ENCODE measurements around the gene NECAP2.

The NECAP2 gene

DNA sequence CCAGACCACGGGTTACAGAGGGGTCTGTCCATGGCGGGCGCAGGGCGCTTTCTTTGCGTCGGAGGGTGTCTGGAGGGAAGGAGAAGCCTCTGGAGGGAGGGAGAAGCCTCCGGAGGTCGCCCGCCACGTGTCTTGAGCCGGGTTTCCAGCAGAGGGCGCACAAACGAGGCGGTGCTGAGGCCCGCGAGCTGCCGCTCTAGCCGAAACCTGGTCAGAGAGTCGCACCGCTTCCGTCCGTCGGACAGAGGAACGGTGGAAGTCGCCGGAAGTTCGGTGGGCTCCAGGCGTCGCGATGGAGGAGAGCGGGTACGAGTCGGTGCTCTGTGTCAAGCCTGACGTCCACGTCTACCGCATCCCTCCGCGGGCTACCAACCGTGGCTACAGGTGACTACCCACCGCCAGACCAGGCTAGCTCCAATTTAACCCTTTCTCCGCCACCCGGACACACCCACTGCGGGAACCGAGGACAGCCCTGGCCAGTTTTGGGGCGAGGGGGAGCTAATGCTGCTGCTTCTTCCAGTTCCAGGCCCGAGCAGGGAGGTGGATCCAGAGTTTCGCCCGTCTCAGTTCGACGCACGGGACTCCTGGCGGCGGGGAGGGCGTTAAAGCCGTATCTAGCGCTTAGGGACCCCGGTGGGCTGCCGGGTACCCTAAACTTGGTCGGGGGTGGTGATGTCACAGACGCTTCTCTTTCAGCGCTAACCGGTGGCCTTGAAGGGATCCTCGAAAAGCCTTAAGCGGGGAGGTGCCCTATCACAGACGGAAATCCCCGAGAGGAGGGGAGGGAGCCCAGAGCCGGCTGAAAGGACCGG is at the start of gene NECAP2:
TSS of gene NECAP2 (plus strand) at position 255 of the 812 bp plus-strand sequence. CDS start at position 293, 38 bp downstream.
- FAIRE-seq, result no peak

GRCh38 chr1:16391411-16391810 is 49.1 kb upstream of the NECAP2 start:
- no peak for FAIRE-seq

GRCh38 chr1:16392740-16393569 is 47.6 kb upstream of the NECAP2 start:
- no peak for FAIRE-seq

DNA sequence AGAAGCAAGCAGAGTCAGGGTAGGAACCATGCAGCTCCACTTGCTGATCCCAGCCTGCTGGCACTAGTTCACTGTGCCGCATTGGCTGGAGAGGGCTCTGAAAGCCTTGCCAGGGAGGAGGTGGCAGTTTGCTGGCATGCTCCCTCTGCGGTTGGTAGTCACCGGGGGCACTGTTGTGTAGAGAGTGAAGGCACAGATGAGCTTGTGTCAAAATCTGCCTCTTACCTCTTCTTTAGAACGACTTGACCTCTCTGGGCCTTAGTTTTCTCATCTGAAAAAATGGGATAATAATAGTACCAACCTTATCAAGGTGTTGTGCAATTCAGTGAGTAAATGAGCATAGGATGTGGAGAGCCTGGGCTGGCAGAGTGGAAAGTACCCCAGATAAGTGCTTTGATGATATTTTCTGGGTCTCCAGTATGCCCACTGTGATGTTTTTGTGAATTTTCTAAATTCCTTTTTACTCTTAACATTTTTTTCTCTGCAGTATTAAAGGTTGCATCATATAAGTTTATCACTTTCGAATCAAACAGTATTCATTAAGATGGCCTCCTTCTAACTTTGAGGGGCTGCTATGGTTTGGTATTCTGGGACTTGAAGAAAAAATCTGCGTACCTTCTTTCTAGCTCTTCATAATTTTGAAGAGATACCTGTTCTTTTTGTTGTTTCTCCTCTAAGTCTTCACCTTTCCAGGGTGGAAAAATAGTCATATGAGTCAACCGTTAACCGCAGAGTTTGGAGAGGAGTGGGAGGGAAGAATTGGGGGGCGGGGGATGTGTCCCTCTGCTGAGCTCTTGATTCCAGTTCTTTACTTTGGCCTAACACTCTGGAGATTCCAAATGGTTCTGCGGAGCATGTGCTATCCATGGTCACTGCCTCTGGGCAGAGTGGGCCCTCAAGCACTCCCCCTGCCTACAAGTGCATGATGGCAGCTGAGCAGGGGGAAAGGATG is 46.7 kb upstream of the NECAP2 start:
- no peak for FAIRE-seq

- FAIRE-seq, result no peak
Observed at GRCh38 chr1:16394977-16395376, 45.5 kb upstream of the NECAP2 start.

GRCh38 chr1:16396591-16396990 is 43.9 kb upstream of the NECAP2 start:
- no peak for FAIRE-seq

- no peak for FAIRE-seq
Observed at GRCh38 chr1:16397120-16397519, 43.4 kb upstream of the NECAP2 start.

DNA sequence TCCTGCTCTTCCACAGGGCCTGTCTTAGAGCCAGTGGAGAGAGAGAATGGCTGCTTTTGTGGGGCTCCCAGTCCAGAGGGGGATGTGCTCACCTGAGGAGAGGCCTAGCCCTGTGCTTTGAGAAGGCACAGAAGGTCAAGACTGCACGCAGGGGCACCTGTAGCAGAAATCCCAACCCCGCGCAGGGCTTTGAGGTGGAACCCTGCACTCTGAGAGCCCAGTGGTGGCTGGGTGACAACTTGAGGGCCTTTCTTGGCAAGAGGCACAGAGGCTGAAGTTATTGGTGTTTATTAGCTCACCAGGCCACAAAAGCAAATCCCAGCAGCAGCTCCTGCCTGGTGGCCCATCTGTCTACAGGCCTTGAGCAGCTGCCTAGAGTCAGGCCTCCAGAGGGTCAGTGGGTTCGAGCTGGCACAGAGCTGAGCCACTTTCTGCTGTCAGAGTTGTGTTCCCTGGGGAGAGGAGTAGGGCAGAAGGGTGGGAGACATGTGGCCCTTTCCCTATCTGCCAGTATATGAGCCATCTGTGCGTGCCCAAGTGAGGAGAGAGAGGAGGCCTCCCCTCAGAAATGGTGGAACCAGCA is 42.1 kb upstream of the NECAP2 start:
- no peak for FAIRE-seq

DNA sequence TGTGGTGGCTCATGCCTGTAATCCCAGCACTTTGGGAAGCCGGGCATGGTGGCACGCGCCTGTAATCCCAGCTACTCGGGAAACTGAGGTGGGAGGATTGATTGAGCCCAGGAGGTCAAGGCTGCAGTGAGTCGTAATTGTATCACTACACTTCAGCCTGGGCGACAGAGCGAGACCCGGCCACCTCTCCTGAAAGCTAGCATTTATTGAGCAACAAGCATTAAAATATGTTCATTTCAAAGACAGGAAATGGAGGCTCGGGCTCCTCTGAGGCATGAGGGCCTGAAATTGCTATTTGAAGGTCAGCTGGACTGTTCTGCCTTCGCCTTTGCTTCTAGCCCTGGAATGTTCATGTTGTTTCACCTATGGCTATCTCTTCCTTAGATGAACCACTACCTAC is 37.8 kb upstream of the NECAP2 start:
- no peak for FAIRE-seq

- no peak for FAIRE-seq
Observed at GRCh38 chr1:16405441-16405840, 35.1 kb upstream of the NECAP2 start.

GRCh38 chr1:16406868-16407267 is 33.7 kb upstream of the NECAP2 start:
- FAIRE-seq, result no peak

- FAIRE-seq, result no peak
Observed at GRCh38 chr1:16409536-16410152, 30.9 kb upstream of the NECAP2 start.

DNA sequence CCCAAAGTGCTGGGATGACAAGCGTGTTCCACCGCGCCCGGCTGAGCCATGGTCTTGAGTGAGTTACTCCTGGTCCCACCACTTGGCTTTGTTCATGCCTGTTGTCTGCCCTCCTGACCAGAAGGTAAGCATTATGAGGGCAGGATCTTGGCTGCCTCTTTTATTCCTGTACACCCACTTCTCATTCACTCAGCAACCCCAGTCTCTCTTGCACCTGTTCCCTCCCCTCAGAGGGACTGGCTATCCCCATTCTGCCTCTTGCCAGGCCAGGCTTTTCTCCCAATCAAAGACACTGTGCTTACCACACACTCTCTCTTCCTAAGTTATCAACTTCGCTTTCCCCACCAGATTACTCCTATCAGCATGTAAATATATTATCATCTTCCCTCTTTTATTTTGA is 29.7 kb upstream of the NECAP2 start:
- FAIRE-seq, result no peak

DNA sequence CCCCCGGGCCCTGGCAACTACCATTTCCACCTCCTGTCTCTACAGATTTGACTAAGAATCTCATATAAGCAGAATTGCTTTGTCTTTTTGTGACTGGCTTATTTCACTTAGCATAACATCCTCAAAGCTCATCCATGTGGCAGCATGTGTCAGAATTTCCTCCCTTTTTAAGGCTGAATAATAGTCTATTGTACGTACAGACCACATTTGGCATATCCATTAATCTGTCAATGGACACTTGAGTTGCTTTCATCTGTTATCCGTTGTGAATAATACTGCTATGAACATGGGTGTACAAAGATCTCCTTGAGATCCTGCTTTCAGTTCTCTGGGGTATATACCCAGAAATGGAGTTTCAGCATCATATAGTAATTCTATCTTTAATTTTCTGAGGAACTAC is 27.3 kb upstream of the NECAP2 start:
- FAIRE-seq, result no peak

- FAIRE-seq, result no peak
Observed at GRCh38 chr1:16418823-16419425, 21.6 kb upstream of the NECAP2 start.

GRCh38 chr1:16420424-16421118 is 20.0 kb upstream of the NECAP2 start:
- no peak for FAIRE-seq

GRCh38 chr1:16421201-16421600 is 19.3 kb upstream of the NECAP2 start:
- no peak for FAIRE-seq

DNA sequence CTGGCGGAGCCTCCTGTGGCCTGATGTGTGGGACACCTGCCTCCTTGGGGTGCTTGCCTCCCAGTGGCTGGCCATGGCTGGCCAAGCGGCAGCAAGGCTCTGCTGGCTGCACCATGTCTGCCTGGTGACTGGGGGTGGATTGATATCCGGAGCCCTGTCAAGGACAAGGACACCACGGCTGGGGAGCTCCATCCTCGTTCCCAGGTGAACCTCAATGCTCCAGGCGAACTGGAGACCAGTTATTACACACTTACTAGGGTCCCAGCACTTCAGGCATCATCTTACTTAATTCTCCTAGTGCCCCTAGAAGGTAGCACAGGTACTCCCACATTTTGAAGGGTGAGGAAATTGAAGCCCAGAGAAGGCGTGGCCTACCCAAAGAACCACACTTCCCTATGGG is 18.5 kb upstream of the NECAP2 start:
- FAIRE-seq, result no peak

DNA sequence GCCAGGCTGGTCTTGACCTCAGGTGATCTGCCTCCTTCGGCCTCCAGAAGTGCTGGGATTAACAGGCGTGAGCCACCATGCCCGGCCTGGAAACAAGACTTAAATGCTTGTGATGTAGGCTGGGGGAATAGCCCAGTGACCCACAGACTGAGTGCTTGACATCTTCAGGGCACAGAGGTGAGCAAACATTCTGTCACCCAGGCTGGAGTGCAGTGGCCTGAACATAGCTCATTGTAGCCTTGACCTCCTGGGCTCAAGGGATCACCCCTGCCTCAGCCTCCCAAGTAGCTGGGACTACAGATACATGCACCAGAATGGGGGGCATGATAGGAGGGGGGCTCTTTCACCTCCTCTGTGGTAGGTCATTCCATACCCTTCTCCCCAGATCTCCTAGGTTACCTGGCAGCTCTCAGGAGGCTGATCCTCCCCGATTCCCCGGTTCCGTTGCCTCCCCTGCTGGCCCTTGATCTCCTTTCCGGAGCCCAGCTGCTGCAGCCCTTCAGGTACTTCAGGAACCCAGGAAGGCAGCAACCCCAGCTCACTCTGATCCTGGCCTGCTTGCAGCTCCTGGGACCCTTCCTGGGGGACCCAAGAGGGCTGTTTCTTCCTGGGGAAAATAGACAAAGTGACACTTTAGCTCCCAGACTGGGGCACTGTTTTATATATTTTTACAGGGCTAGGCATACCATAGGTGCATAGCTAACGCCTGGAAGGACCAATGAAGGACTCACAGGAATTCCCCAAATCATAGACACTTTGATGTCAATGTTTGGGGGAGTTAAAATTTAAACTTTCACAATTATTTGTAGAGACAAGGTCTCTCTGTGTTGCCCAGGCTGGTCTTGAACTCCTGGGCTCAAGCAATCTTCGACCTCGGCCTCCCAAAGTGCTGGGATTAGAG is 15.1 kb upstream of the NECAP2 start:
- FAIRE-seq, result no peak

- no peak for FAIRE-seq
Observed at GRCh38 chr1:16430606-16431005, 9.9 kb upstream of the NECAP2 start.

Data from colon (tissue), 2 donors.